ENCODE data around the gene MARCHF3.
"Not testable (repeated sequence)": the region's sequence is repeated elsewhere in the genome, so short reads cannot be mapped to it uniquely, and the experiment has no call there.

DNA sequence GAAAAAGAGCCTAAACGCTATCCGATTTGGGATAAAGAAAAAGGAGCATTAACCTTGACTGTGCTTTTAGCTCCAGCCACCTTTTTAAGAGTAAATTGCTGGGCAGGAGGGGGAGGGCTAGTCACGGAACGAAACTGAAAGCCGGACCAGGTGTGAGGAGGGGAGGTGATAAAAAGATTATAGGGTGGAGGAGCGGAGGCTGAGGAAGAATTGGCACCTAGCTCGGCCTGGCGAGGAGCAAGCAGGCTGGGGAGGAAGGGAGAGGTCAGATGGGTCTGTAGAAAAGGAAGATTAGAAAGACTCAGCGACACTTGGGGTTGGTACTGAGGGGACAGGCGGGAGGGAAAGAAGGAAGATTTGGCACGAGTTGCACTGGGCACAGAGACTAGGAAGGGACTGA lies 187.0 kb downstream of the MARCHF3 start:
- TF ChIP-seq POLR2AphosphoS5 (IDR thresholded peaks at IDR 0.05; ENCODE audit: low read length); EED (IDR thresholded peaks at IDR 0.05; ENCODE audit: low read depth); NFYB (IDR thresholded peaks at IDR 0.05; ENCODE audit: insufficient read depth, low read depth, low read length); ZZZ3 (IDR thresholded peaks at IDR 0.05; ENCODE audit: control insufficient read depth, insufficient read length, low read depth); POLR2A (IDR thresholded peaks at IDR 0.05; ENCODE audit: low read depth, low read length); GABPA (IDR thresholded peaks at IDR 0.05; ENCODE audit: low read depth); ETV6 (conservative IDR thresholded peaks at IDR 0.05 in 1 of 2, IDR thresholded peaks at IDR 0.05 in 1 of 2; ENCODE audit: borderline replicate concordance in 1 of 2, low read depth in 1 of 2); JUND (IDR thresholded peaks at IDR 0.05; ENCODE audit: low read depth, low read length): not testable (repeated sequence)
- TF ChIP-seq, protein P1, sequence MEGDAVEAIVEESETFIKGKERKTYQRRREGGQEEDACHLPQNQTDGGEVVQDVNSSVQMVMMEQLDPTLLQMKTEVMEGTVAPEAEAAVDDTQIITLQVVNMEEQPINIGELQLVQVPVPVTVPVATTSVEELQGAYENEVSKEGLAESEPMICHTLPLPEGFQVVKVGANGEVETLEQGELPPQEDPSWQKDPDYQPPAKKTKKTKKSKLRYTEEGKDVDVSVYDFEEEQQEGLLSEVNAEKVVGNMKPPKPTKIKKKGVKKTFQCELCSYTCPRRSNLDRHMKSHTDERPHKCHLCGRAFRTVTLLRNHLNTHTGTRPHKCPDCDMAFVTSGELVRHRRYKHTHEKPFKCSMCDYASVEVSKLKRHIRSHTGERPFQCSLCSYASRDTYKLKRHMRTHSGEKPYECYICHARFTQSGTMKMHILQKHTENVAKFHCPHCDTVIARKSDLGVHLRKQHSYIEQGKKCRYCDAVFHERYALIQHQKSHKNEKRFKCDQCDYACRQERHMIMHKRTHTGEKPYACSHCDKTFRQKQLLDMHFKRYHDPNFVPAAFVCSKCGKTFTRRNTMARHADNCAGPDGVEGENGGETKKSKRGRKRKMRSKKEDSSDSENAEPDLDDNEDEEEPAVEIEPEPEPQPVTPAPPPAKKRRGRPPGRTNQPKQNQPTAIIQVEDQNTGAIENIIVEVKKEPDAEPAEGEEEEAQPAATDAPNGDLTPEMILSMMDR (IDR thresholded peaks at IDR 0.05 in 2 of 3, conservative IDR thresholded peaks at IDR 0.05 in 1 of 3; ENCODE audit: control insufficient read depth in 2 of 3, extremely low read depth in 1 of 3, insufficient read depth in 1 of 3, low read depth in 3 of 3, low read length in 3 of 3), result not testable (repeated sequence)

Data from GM12878 (cell line).